ENCODE results near the gene AKAP5.

Gene AKAP5

DNA sequence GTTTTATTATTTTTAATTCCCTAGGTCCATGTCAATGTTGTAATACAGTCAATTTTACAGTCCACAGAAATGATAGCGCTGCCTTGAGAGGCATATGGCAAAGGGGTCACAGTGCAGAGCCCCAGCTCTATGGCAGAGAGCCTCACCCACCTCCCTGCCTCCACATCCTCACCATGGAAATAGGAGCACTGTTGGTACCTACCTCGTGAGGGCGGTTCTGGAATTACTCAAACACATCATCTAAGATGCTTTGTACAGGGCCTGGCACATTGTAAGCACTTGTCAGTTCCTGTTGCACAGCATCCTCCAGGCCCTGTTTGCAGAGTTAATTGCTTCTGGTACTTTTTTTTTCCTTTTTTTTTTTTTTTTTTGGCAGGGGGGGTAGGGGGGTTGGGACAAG lies 4.1 kb upstream of the AKAP5 start:
- no peak for DNase-seq

DNA sequence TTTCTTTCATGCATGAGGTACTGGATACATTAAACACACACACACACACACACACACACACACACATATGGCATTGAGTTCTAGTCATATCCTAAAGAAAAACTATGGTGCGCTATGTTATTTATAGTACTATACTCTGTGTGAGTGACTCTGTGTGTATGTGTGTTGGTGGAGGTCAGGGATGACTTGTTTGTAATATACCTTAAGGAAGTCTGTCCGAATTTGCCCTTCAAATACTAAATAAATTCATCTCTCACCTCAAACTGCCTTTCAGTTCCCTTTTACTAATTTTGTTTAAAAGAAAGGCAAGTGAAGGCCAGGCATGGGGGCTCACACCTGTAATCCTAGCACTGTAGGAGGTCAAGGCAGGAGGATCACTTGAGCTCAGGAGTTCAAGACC lies 2.1 kb upstream of the AKAP5 start:
- DNase-seq: no peak

- no peak for DNase-seq
These were observed 1.4 kb upstream of the AKAP5 start for GRCh38 chr14:64463873-64464272.

- no peak for DNase-seq
These were observed 648 bp upstream of the AKAP5 start for GRCh38 chr14:64464651-64465050.

DNA sequence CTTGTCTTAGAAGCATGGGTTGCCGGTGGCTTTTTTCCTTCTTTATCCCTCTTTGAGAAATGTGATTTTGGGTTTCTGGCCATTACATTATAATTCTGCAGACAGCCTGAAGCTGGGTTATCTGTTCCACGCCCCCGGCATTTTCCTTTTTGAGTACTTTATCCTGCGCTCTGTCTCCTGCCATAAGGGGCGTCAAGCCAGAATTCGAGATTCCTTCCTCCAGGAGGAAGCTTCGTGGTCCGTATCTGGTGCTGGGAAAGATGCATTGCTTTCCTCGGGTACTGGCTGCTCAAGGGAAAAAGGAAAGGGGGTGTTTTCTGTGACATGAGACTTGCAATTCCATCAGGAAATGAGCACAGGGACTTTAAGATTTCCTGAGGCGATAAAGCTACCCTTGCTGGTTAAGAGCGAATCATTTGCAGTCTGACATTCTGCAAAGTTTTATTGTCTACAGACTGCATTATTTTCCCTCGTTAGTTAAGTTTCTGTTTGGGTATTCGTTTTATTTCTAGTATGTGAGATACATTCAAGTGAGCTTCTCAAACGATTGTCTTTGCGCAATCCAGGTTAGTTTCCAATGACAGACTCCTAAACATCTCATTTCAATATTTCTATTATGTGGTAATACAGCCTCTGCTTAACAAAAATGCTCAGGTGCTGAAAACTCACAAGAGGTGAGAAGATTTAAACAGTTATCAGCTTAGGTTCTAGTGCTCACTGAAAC lies 694 bp downstream of the AKAP5 start:
- peak in 1 of 2 experiments; percentile 26 for DNase-seq

GRCh38 chr14:64467101-64467500 lies 1.8 kb downstream of the AKAP5 start:
- DNase-seq: no peak

DNA sequence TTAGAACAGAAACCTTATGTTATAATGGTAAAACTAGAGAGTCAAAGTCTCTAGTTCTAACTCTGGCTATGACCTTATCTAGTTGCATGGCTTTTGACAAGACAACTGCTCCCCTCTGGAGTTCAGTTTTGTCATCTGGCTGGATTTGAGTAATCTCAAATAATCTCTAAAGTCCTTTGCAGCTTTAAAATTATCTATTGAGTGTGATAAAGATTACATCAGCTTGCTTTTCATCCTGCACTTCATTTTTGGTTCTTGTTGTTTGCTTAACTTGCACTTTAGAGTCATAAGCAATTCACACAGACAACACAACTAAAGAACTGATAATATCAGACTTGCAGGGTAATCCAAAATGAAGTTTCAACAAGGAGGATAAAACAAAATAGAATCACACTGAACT lies 2.3 kb downstream of the AKAP5 start:
- no peak for DNase-seq

- DNase-seq: no peak
These were observed 3.2 kb downstream of the AKAP5 start for GRCh38 chr14:64468451-64468850.

GRCh38 chr14:64474041-64474440 lies 8.7 kb downstream of the AKAP5 start:
- no peak for DNase-seq

GRCh38 chr14:64474698-64475097 lies 9.4 kb downstream of the AKAP5 start:
- no peak for DNase-seq

- no peak for DNase-seq
These were observed 10.4 kb downstream of the AKAP5 start for GRCh38 chr14:64475585-64476273.

DNA sequence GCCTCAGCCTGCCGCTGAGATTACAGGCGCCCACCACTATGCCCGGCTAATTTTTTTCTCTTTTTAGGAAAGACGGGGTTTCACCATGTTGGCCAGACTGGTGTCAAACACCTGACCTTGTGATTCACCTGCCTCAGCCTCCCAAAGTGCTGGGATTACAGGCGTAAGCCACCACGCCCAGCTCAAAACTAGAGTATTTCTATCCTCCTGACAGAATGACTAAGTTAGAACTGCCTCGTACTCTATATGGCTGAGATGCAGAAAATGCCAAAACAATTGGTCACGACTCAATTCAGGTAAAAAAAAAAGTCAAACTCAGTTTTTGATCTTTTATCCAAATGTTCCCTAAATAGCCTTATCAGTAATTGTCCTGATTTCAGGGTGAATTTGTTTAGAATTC lies 11.1 kb downstream of the AKAP5 start:
- no peak for DNase-seq

DNA sequence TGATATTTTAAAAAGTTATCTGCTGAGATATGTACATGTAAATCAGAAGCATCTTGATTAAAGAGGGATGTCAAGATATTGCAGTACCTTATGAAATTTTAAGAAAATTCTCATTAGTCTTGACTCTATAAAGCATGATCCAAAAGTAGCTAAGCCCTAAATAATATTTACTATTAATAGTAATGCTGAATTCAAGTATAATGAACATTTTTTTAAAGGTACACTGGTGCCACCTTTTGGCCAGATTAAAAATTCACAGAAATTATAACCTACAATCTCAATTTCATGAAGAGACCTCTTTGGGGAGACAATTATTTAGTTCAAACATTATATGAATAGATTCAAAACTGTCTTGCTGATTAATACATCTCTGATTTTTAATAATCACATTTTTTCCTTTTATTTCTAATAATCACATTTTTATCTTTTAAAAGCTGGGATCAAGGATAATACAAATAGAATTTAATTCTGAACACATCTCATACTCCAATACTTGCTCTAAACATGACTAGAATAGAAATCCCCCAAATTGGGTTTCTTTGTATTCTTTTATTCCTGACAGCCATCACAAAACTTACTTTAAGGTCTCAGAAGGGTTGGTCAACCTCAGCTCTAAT lies 13.4 kb downstream of the AKAP5 start:
- no peak for DNase-seq

- no peak for DNase-seq
These were observed 23.3 kb downstream of the AKAP5 start for GRCh38 chr14:64488590-64489099.

DNA sequence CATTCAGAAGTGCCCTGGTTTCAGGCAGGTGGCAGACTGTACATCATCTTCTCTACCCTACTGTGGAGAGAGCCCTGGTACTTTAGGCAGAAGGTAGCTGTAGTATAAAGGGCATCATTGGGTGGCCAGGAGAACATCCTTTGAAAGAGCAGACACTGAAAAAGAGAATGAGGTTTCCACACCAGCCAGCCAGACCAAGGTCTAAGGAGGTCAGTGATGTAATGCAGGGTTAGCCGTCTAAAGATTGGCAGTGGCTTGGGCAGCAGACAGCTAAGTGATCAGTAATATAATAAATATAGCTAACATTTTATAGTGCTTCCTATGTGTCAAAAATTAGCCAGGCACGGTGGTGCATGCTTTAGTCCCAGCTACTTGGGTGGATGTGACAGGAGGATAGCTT lies 26.3 kb downstream of the AKAP5 start:
- DNase-seq: no peak

GRCh38 chr14:64493455-64493854 lies 28.2 kb downstream of the AKAP5 start:
- DNase-seq: no peak

DNA sequence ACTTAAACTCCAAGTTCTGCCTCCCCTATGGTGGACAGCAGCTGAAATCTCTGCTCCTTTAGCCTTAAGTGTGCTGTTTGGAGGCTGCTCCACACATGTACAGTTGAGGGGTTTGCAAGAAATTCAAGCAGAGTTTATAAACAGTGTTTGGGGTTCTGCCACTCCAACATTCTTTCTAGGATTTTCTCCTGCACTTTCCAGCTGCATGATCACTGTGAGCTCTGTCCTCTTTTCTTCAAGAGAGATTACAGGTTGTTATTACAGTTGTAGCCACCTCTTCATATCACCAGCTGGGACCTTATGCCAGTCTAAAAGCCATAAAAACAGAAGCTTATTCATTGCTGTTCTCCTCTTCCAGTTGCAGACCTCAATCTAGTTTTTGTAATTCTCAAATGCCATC lies 30.0 kb downstream of the AKAP5 start:
- DNase-seq: no peak

DNA sequence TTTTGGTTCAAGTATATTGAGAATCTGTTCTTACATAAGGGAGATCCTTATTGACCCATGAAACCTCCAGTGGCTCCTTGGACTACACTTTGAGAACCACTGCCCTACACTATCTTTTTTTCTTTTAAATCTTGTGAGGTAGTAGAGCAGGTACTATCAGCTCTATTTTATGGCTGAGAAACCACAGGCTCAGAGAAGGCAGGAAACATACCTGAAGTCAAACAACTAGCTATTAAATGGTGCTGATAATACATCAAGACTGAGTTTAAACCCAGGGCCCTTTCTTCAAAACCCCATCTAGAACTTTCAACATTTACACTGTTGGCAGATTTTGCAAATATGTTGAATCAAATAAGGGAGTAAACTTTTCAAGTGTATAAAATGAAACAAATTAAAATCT lies 31.5 kb downstream of the AKAP5 start:
- no peak for DNase-seq

DNA sequence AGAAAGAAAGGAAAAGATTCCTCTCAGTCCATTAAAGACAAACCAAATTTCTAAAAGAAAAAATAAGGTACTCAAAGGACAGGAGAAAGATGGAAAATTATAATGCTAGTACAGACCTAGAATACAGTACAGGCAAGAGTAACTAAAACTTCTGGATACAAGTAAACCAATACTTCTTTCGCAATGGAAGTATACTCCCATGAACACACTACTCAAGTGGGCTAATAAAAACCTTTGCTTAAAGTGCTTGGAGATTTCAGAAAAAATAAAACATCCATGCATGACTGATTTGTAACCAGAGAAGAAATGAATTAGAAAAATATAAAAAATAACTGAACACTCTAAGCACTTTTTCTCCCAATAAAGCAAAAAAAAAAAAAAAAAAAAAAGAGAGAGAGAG lies 34.8 kb downstream of the AKAP5 start:
- DNase-seq: no peak

- DNase-seq: no peak
These were observed 36.3 kb downstream of the AKAP5 start for GRCh38 chr14:64501411-64502171.

DNA sequence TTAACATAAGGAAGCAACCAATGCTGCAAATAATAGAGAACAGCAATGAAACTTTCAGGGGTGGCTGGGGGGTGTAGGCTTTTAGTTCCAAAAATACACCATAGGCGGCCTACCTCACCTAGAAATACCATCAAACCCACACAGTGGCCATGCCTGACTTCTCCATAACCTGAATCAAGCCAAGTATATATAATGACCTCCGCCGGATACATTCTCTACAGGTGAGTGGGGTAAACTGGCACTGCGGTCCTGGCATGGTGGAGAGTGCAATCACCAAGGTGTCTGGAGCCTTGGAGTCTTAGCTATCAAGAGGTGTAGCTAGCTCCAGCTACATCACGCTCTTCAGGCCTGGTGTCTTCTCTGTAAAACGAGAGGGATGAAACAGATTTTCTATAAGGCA lies 37.2 kb downstream of the AKAP5 start:
- no peak for DNase-seq

- DNase-seq: no peak
These were observed 37.7 kb downstream of the AKAP5 start for GRCh38 chr14:64502887-64503433.

Data from cerebellar nuclear complex (tissue), 1 donor.